GM19452 (cell line): ENCODE results near the gene OR2T4.

Source experiments
- ATAC-seq: cut with Tn5 transposase; IDR thresholded peaks from one replicate; pipeline ENCODE4 v1.9.1; 2021; ENCODE audit not compliant: unreplicated experiment

The OR2T4 gene

GRCh38 chr1:248361121-248361715 lies at the start of gene OR2T4:
OR2T4 (plus strand) TSS chr1:248361665; CDS start chr1:248361665, 0 bp downstream.
- no peak for ATAC-seq

- no peak for ATAC-seq
Measured at GRCh38 chr1:248316796-248317195, 44.7 kb upstream of the OR2T4 start.

- ATAC-seq = no peak
Measured at GRCh38 chr1:248324468-248324867, 37.0 kb upstream of the OR2T4 start, which contains the start of gene OR2M7. OR2M7 (minus strand) TSS chr1:248324568; CDS start chr1:248324568, 0 bp downstream.

- ATAC-seq = no peak
Measured at GRCh38 chr1:248343451-248343850, 18.0 kb upstream of the OR2T4 start.

GRCh38 chr1:248348475-248348874 lies 13.0 kb upstream of the OR2T4 start, which contains the start of gene OR14C36:
OR14C36 (plus strand) TSS chr1:248348775; CDS start chr1:248348775, 0 bp downstream.
- ATAC-seq = no peak

GRCh38 chr1:248359415-248359814 lies 2.0 kb upstream of the OR2T4 start:
- ATAC-seq = no peak

GRCh38 chr1:248366609-248367008 lies 5.1 kb downstream of the OR2T4 start:
- ATAC-seq = no peak

GRCh38 chr1:248372394-248372793 lies 10.9 kb downstream of the OR2T4 start:
- ATAC-seq = no peak

- no peak for ATAC-seq
Measured at GRCh38 chr1:248373761-248374160, 12.3 kb downstream of the OR2T4 start.

GRCh38 chr1:248375446-248375845 lies 14.0 kb downstream of the OR2T4 start, which contains the start of gene OR2T6:
OR2T6 (plus strand) TSS chr1:248375746; CDS start chr1:248387609, 11,863 bp downstream.
- no peak for ATAC-seq

GRCh38 chr1:248376916-248377315 lies 15.5 kb downstream of the OR2T4 start:
- ATAC-seq = no peak

GRCh38 chr1:248380854-248381253 lies 19.4 kb downstream of the OR2T4 start:
- no peak for ATAC-seq

GRCh38 chr1:248388426-248388825 lies 27.0 kb downstream of the OR2T4 start:
- no peak for ATAC-seq

GRCh38 chr1:248393050-248393449 lies 31.6 kb downstream of the OR2T4 start:
- ATAC-seq = no peak

GRCh38 chr1:248402748-248403147 lies 41.3 kb downstream of the OR2T4 start, which contains the start of gene OR2T1:
OR2T1 (plus strand) TSS chr1:248403048; CDS start chr1:248406148, 3,100 bp downstream.
- no peak for ATAC-seq

GRCh38 chr1:248404024-248404423 lies 42.6 kb downstream of the OR2T4 start:
- no peak for ATAC-seq

- ATAC-seq = no peak
Measured at GRCh38 chr1:248406721-248407692, 45.5 kb downstream of the OR2T4 start.
